ENCODE results near the gene THNSL1. TPM values are rescaled to one million over a fixed set of nuclear protein-coding genes. Genes with fewer than 3 reads are reported as not detected.
"Not testable (repeated sequence)": the region's sequence is repeated elsewhere in the genome, so short reads cannot be mapped to it uniquely, and the experiment has no call there.

Gene THNSL1
- polyA plus RNA-seq, 1 donor, result 6.0 TPM

GRCh38 chr10:24995072-24995471, 21.3 kb upstream of the THNSL1 start:
- DNase-seq (ENCODE audit: low read depth), result no peak

- DNase-seq (ENCODE audit: low read depth), result no peak
Measured at GRCh38 chr10:24998044-24998443, 18.4 kb upstream of the THNSL1 start.

- DNase-seq (ENCODE audit: low read depth), result not testable (repeated sequence)
Measured at GRCh38 chr10:25011591-25011990, 4.8 kb upstream of the THNSL1 start.

GRCh38 chr10:25014579-25014978, 1.8 kb upstream of the THNSL1 start:
- no peak for DNase-seq (ENCODE audit: low read depth)

GRCh38 chr10:25015828-25016375, 510 bp upstream of the THNSL1 start, which contains the start of gene ENKUR:
Gene ENKUR (minus strand): TSS chr10:25016158. CDS start chr10:25015936, 222 bp downstream.
- DNase-seq (ENCODE audit: low read depth), result peak; percentile 86

GRCh38 chr10:25017154-25017590, 760 bp downstream of the THNSL1 start:
- DNase-seq (ENCODE audit: low read depth), result no peak

- no peak for DNase-seq (ENCODE audit: low read depth)
Measured at GRCh38 chr10:25017661-25018060, 1.2 kb downstream of the THNSL1 start.

GRCh38 chr10:25018703-25019102, 2.3 kb downstream of the THNSL1 start:
- no peak for DNase-seq (ENCODE audit: low read depth)

- no peak for DNase-seq (ENCODE audit: low read depth)
Measured at GRCh38 chr10:25023278-25023677, 6.9 kb downstream of the THNSL1 start.

GRCh38 chr10:25024528-25024927, 8.1 kb downstream of the THNSL1 start:
- DNase-seq (ENCODE audit: low read depth), result no peak

- DNase-seq (ENCODE audit: low read depth), result no peak
Measured at GRCh38 chr10:25026463-25026862, 10.1 kb downstream of the THNSL1 start.

GRCh38 chr10:25028711-25029110, 12.3 kb downstream of the THNSL1 start:
- no peak for DNase-seq (ENCODE audit: low read depth)

GRCh38 chr10:25029519-25029918, 13.1 kb downstream of the THNSL1 start:
- no peak for DNase-seq (ENCODE audit: low read depth)

- no peak for DNase-seq (ENCODE audit: low read depth)
Measured at GRCh38 chr10:25036381-25036780, 20.0 kb downstream of the THNSL1 start.

GRCh38 chr10:25038325-25038724, 21.9 kb downstream of the THNSL1 start:
- no peak for DNase-seq (ENCODE audit: low read depth)

- DNase-seq (ENCODE audit: low read depth), result no peak
Measured at GRCh38 chr10:25039531-25039930, 23.1 kb downstream of the THNSL1 start.

GRCh38 chr10:25046641-25047040, 30.2 kb downstream of the THNSL1 start:
- DNase-seq (ENCODE audit: low read depth), result no peak

GRCh38 chr10:25047088-25047487, 30.7 kb downstream of the THNSL1 start:
- no peak for DNase-seq (ENCODE audit: low read depth)

GRCh38 chr10:25047591-25048301, 31.3 kb downstream of the THNSL1 start:
- DNase-seq (ENCODE audit: low read depth), result no peak

- DNase-seq (ENCODE audit: low read depth), result no peak
Measured at GRCh38 chr10:25048450-25048849, 32.0 kb downstream of the THNSL1 start.

- DNase-seq (ENCODE audit: low read depth), result no peak
Measured at GRCh38 chr10:25049966-25050365, 33.6 kb downstream of the THNSL1 start.

- no peak for DNase-seq (ENCODE audit: low read depth)
Measured at GRCh38 chr10:25050402-25050801, 34.0 kb downstream of the THNSL1 start.

- no peak for DNase-seq (ENCODE audit: low read depth)
Measured at GRCh38 chr10:25052012-25052411, 35.6 kb downstream of the THNSL1 start.

GRCh38 chr10:25056726-25057125, 40.3 kb downstream of the THNSL1 start:
- DNase-seq (ENCODE audit: low read depth), result no peak

Data from forelimb muscle (tissue), 1 donor.